Stomach smooth muscle (tissue), 2 donors: Measurements from ENCODE around the gene HEBP1.

ENCODE experiments used
- H3K27ac ChIP-seq: one replicate; pipeline ENCODE4 v1.7.0; 2013; ENCODE audit warnings: mild to moderate bottlenecking, low read length, inconsistent platforms
- H3K27me3 ChIP-seq, 2 donors: one replicate each; pipeline ENCODE4 v1.7.0; 2013; ENCODE audit warnings: low read length in 2 of 2; ENCODE audit not compliant: insufficient read depth in 2 of 2, control insufficient read depth in 1 of 2
- H3K36me3 ChIP-seq, 2 donors: one replicate each; pipeline ENCODE4 v1.7.0; 2013; ENCODE audit warnings: low read length in 2 of 2; ENCODE audit not compliant: control insufficient read depth in 2 of 2, insufficient read depth in 2 of 2
- H3K4me1 ChIP-seq: one replicate; pipeline ENCODE4 v1.7.0; 2013; ENCODE audit warnings: low read length; ENCODE audit not compliant: control insufficient read depth, insufficient read depth
- H3K4me3 ChIP-seq, 2 donors: one replicate each; pipeline ENCODE4 v1.7.0; 2013; ENCODE audit warnings: low read length in 2 of 2
- H3K9ac ChIP-seq, 2 donors: one replicate each; pipeline ENCODE4 v1.7.0; 2013; ENCODE audit warnings: low read length in 2 of 2, mild to moderate bottlenecking in 1 of 2
- H3K9me3 ChIP-seq, 2 donors: one replicate each; pipeline ENCODE4 v1.7.0; 2013; ENCODE audit warnings: low read length in 2 of 2; ENCODE audit not compliant: control insufficient read depth in 2 of 2
- donor health status: healthy.
- donor health status: Pancreatic carcinoma.

HEBP1 gene

DNA sequence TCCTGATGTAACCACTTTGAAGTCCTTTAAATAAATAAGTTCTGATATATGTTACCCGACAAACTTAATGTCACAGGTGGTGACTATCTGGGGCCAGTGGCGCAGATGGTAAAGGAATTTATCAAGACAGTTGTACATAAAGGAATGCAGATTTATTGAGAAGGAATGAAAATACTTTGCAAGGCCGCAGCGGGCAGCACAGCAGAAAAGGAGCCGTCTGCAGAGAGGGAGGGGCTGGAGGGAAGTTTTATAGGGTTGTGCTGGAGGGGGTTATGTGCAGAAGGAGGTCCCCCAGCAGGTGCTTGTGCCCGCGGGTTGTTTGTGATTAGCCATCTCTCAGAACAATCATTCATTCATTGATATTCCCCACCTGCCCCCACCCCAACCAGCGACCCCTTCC is 65.5 kb downstream of the HEBP1 start:
- Histone ChIP-seq H3K9me3 (no peaks in the 10 kb centered on the region), H3K9ac (no peak overlapping the region), H3K4me3 (no peak overlapping the region), H3K4me1 (no peaks in the 10 kb centered on the region), H3K27ac (no peak overlapping the region), H3K27me3 (no peaks in the 10 kb centered on the region), H3K36me3 (no peaks in the 10 kb centered on the region)

GRCh38 chr12:12933742-12934141 is 66.3 kb downstream of the HEBP1 start:
- H3K9ac ChIP-seq, result no peak overlapping the region
- no peaks in the 10 kb centered on the region for H3K4me1 ChIP-seq
- no peak overlapping the region for H3K27ac ChIP-seq
- no peaks in the 10 kb centered on the region for H3K9me3 ChIP-seq
- no peaks in the 10 kb centered on the region for H3K36me3 ChIP-seq
- no peak overlapping the region for H3K4me3 ChIP-seq
- no peaks in the 10 kb centered on the region for H3K27me3 ChIP-seq

DNA sequence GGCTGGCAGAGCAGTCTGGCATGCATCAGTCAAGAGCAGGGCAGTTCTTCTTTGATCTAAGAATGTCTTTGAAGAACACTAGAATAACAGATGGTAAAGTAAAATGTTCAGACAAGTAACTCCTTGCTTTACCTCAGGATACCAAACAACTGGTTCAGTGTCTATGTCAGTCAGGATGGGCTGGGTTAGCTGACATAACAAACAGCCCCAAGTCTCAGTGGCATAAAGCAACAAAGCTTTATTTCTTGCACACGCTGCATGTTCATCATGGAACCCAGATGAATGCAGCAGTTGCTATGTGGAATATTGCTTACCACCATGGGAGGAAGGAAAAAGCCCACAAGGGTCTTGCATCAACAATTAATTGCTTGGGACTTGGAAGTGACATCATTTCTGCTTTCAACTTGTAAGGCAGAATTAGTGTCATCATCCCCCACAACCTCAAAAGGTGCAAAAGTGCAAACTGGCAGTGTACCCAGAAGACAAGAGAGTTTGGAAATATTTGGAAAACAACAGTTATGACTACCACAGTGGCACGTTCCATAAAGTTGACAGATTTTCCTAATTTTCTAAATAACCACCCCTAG is 69.3 kb downstream of the HEBP1 start:
- Histone ChIP-seq H3K4me3 (no peak overlapping the region), H3K27me3 (no peaks in the 10 kb centered on the region), H3K36me3 (no peaks in the 10 kb centered on the region), H3K9ac (no peak overlapping the region), H3K4me1 (peaks cover 5% of the 10 kb centered on the region), H3K9me3 (no peaks in the 10 kb centered on the region), H3K27ac (no peak overlapping the region)

DNA sequence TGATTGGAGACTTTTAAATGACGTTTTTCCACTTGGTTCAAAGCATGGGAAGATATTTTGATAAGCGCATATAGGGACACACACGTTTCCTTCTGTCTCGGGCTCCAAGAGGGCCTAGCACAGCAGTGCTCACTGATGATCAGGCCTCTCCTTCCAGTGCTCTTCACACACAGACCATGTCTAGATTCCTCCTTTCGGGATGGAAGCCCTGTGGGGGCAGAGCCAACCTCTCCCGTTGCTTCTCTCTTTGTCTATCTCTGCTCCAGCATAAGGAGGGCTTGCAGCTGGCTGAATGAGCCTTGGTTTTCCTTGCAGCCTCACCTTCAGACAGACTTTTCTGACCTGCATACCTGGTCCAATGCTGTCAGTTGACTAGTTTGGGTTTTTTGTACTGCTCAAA is 70.4 kb downstream of the HEBP1 start:
- Histone ChIP-seq H3K27ac (no peak overlapping the region), H3K27me3 (no peaks in the 10 kb centered on the region), H3K36me3 (no peaks in the 10 kb centered on the region), H3K9me3 (no peaks in the 10 kb centered on the region), H3K4me3 (no peak overlapping the region), H3K4me1 (peaks cover 5% of the 10 kb centered on the region), H3K9ac (no peak overlapping the region)

DNA sequence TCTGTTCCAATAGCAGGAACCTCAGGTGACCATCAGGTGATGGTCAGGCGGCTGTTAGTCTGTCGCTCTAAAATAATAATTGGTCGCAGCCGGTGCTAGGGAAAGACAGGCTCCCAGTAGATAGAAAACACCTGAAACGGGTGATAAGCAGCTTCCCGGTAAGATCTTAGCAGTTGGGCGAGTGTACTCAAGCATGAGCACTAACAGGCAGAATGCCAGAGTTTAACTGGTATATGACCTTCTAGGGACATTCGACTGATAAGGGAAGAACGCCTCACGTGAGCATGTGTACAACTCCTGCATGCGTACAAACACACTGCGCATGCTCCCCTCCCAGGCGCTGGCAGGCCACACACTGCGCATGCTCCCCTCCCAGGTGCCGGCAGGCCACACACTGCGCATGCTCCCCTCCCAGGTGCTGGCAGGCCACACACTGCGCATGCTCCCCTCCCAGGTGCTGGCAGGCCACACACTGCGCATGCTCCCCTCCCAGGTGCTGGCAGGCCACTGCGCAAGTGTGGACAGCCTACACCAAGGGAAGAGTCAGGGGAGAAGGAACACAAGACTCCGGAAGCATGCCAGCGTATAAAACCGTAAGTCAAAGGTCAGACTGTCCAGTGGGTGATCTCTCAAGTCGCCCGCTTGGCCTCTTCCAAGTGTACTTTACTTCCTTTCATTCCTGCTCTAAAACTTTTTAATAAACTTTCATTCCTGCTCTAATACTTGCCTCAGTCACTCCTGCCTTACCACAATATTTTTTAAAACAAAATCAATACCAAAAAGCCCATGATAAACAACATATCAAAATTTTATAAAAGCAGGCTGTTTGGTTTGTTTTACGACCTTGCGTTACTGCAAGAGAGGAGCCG is 72.6 kb downstream of the HEBP1 start:
- Histone ChIP-seq H3K36me3 (no peaks in the 10 kb centered on the region), H3K4me1 (peaks cover 5% of the 10 kb centered on the region), H3K27ac (no peak overlapping the region), H3K9ac (peak overlapping the region in 1 of 2 donors; percentile 51), H3K4me3 (peak overlapping the region; percentile 60 to 66), H3K27me3 (no peaks in the 10 kb centered on the region), H3K9me3 (no peaks in the 10 kb centered on the region)

- no peaks in the 10 kb centered on the region for H3K9me3 ChIP-seq
- H3K9ac ChIP-seq, result no peak overlapping the region
- no peaks in the 10 kb centered on the region for H3K27me3 ChIP-seq
- H3K4me1 ChIP-seq, result peaks cover 5% of the 10 kb centered on the region
- no peaks in the 10 kb centered on the region for H3K36me3 ChIP-seq
- H3K4me3 ChIP-seq, result peak overlapping the region in 1 of 2 donors; percentile 60
- H3K27ac ChIP-seq, result no peak overlapping the region
These were observed 73.4 kb downstream of the HEBP1 start for GRCh38 chr12:12926571-12927071.

- Histone ChIP-seq H3K36me3 (no peaks in the 10 kb centered on the region), H3K9me3 (no peaks in the 10 kb centered on the region), H3K27ac (no peak overlapping the region), H3K4me1 (peaks cover 5% of the 10 kb centered on the region), H3K9ac (no peak overlapping the region), H3K27me3 (no peaks in the 10 kb centered on the region), H3K4me3 (no peak overlapping the region)
These were observed 74.7 kb downstream of the HEBP1 start for GRCh38 chr12:12925388-12925787.
